Measurements from ENCODE around the gene TTLL8. TPM values are rescaled to one million over a fixed set of nuclear protein-coding genes. Genes with fewer than 3 reads are reported as not detected.

Gene TTLL8
- total RNA-seq, 1 donor from 2014 or later, result not detected

DNA sequence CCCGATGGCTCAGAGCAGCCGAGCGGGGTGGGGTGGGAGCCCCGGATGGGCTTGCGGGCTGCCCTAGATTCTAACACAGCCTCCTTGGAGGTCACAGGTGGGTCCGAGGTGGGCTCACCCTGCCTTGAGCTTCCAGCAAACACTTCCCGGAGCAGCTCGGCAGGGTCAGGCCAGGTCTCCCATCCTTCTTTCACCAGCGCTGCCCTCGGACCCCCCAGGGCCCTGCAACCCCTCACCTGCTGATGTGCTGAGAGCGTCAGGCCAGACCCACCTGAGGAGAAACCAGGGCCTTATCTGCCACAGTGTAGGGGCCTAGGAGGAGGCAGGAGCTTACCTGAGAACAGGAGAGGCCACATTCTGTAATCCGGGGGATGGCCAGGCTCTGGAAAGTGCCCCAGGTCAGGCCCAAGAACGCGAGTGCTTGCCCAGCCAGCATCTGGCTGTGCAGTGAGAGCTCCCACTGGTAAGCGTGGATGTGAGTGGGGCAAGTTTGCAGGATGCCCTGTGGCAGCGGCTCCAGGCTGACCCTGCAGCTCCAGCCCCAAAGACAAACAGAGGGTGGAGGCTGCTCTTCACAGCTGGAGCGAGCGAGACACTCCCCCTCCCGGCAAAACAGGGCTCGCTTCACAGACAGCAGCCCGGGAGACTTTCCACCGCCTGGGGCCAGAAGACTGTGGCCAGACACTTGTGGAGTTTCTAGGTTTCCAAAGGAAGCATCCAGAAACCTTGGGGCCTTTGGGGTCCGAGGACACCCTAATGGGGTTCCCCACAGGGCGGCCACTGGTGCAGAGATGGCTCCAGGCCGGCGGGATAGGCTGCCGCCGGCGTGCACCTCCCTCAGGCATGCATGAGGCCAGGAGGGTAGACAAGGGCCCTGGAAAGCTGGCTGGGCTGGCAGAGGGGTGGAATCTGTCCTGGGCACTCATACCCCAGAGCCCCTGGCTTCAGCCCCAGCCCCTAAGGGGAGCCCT is 45.6 kb downstream of the TTLL8 start, which contains the start of gene IL17REL:
Gene IL17REL (minus strand): TSS at position 555 of the 971 bp plus-strand sequence. CDS start 119 bp downstream, at position 436.
- DNase-seq (ENCODE audit: missing footprints) (no peak), ATAC-seq (no peak)
- intact Hi-C loops (cut with DNase I), result no loop called here

DNA sequence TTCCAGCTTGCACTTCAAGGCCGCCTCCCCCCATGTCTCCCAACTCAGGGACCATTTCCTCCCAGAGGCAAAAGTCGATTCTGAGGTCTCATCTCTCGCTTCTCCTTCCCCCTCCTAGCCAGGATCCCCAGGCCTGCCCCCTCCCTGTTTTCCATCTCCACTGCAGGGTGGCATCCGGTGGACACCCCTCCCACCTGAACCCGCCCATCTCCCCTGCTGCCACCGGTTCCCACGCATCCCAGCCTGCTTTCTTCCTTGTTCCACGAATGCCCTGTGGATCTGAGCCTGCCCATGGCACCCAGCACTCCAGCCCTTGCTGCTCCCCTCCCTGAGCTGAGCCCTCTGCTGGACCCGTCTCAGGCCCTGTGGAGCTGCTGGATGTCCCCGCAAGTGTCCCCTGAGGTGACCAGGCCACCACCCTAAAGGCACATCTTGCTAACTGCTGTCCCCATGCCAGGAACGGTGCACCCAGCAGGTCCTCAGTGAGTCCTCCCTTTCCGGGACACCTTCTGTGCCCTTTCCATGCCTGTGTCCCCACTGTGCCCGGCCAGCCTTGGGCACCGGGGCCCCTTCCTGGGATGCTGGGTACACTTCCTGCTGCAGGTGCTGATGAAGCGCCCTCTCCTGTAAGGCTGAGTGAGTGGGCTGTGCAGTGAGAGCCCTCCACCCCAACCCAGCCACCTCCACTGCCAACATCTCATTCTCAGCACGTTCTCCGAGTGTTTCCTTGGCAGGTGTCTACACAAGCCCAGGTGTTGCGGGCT is 46.5 kb downstream of the TTLL8 start:
- DNase-seq (ENCODE audit: missing footprints) (no peak), ATAC-seq (no peak)
- intact Hi-C loops (cut with DNase I), result no loop called here

DNA sequence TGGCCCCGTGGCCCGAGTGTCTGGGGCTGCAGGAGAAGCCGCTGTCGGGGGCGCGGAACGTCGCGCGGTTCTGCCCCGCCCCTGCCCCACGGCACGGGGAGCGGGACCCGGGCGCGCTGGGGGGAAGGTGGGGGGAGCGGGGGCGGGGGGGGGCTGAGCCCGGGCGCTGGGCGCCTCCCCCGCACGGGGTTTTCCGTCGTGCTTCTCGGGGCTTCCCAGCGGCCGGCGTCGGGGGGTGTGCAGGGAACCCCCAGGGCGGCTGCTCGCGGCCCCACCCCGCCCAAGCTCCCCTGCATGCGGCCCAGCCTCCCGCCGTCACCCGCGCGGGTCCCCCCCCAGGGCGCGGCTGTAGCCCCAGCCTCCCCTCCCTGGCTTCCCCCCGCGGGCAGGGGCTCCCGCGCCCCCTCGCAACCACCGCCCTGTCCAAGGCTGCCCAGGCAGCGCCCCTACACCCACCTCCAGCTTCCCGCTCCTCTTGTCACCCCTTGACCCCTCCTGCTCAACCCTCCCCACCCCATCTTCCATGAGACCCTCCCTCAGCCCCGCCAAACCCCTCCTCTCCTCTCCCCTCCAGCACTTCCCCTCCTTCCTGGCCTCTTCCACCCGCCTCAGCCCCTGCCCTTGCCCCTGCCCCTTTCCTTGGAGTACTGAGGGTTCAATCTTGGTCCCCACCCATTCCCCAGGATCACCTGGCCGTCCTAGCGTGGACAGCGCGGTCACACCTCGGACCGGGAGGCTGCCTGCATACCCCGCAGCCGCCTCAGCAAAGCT is 47.2 kb downstream of the TTLL8 start:
- intact Hi-C loops (cut with DNase I), result no loop called here
- ATAC-seq (no peak), DNase-seq (ENCODE audit: missing footprints) (no peak)

DNA sequence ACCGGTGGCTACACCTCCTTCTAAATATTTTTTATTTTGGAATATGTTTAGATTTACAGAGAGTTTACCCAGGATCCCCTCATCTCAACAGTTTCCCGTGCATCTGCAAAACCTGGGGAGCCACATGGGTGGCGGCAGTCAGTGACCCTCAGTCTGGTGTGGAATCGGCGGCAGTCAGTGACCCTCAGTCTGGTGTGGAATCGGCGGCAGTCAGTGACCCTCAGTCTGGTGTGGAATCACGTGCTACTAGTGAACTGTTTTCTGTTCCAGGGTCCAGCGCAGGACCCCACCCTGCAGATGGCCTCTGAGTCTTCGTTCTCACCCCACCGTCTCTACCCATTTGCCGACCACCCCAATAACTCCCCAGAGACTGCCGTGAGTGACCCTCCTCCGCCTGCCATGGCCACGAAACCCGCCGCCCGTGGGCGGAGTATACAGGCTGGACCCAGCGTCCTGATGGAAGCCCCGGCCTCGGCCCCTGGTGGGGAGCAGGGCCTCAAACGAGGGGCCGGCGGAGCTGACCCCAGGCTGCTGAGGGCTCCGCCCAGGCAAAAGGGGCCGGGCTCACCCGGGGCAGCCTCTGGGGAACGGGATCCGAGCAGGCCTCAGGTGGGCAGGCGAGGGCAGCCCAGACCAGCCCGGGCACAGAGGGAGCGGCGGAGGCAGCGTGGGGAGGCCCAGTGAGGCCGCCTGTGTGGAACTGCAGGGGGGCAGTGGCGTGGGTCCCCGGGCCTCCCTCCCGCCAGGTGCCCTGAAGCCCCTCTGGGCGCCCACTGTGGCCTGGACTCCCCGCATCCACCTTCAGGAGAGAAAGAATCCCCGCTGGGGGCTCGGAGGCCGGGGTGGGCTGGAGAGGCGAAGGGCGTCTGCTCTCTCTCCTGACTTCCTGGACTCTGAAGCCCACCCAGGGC is 48.1 kb downstream of the TTLL8 start:
- DNase-seq (ENCODE audit: missing footprints), result no peak

DNA sequence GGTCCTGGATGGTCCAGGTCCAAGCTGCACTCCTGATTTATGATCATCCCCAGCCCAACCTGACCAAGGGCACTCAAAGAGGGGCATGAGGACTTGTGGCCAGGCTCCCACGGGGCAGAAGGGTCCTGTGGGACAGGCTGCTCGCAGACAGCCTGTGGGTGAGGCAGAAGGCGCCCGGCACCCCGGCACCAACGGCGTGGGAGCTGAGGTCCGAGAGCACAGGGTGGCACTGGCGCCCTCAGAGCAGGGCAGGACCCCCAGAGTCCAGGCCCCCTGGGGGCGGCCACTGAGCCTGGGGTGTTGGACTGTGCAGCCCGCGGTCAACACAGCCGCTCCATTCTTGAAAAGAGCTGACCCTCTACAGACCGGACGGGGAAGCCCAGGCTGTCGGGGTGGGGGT is 48.8 kb downstream of the TTLL8 start:
- ATAC-seq (no peak), DNase-seq (ENCODE audit: missing footprints) (no peak)
- intact Hi-C loops (cut with DNase I), result no loop called here

More for the DNA sequence above, 48.1 kb downstream of the TTLL8 start:
- no peak for ATAC-seq
- intact Hi-C loops (cut with DNase I), result no loop called here

DNA sequence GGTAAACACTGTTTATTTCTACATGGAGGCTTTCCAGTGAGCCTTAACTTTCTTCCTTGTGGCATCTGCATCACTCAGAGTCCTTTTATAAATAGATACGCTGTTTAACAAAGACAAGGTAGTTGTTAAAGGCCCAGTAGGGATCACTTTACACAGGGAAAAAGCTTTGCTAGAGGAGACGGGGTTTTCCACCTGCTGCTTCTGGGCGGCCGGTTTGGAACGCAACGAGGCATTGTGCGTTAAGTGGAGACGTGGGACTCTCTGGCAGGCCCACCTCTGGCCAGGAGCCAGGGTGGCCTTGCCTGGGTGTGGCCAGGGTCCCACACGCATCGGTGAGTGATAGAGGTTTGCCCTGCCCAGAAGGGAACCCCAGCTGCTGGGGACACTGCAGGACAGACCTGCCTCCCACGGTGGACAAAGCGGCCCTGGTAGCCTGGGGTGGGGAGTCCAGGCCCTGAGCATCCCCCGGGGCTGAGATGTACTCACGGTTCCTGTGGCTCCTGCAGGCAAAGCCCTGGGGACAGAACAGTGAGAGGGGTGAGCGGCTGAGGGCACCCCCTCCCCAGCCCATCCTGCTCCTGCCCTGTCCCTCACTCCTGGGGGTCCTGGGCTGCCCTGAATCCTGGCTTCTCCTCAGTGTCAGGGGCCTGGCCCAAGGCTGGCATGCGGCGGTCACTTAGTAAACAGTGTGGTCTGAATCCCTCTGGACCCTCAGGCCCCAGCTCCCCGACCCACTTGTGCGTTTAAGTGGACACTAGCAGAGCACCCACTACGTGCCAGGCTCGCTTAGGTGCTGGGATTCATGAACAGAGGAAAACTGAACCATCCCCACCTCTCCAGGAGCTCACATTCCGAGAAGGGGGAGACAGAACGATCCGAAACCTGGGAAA is 49.7 kb downstream of the TTLL8 start:
- no peak for DNase-seq (ENCODE audit: missing footprints)
- intact Hi-C loops (cut with DNase I), result no loop called here

DNA sequence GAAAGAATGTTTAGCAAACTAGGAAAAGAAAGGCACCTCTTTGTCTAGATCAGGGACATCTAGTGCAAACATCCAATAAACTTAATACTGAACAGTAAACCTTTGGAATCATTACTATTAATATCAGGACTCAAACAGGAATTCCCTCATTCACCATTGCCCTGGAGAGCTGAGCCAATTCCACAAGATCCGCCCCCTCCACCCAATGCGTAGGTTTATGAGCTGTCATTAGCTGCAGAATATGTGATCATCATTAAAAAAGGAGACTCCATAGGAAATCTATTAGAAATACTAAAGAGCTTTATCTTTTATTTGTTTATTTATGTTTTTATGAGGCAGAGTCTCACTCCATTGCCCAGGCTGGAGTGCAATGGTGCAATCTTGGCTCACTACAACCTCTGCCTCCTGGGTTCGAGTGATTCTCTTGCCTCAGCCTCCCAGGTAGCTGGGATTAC is 51.0 kb downstream of the TTLL8 start:
- ATAC-seq (no peak), DNase-seq (ENCODE audit: missing footprints) (no peak)
- intact Hi-C loops (cut with DNase I), result no loop called here

More for the DNA sequence above, 49.7 kb downstream of the TTLL8 start:
- ATAC-seq, result no peak

DNA sequence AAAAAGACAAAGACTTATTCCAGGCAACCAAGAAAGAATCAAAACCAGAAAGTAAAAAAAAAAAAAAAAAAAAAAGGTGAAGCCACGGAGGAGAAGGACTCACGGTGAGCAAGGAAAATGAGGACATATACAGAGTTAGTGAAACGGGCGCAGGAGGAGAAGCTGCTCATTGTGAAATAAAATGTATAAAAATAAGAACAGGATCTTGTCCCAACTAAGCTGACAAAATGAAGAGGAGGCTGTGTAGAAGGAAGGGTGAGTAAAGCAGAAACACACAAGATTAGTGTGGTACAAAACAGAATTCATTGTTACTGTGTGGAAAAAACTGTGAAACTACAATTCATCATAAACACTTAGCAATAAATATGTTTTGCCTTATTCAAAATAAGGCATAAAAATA is 53.2 kb downstream of the TTLL8 start:
- ATAC-seq (no peak), DNase-seq (ENCODE audit: missing footprints) (no peak)
- intact Hi-C loops (cut with DNase I), result no loop called here

DNA sequence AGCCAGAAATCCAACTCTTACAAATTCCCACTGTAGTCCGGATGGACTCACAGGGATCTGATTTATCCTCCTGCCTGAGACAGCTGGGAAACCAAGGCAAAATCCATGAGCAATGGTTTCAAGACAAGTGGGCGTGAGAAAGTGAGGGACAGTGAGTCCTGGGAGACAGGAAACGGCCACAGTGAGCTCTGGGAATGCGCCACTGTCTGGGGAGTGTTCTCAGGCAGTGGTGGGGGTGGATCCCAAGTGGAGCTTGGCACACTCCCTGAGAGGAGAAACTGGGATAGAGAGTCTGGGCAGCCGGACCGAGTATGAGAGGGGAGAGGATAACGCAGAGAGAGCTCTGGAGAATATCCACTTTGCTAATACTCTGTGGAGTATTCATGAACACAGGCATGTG is 55.3 kb downstream of the TTLL8 start:
- intact Hi-C loops (cut with DNase I), result no loop called here
- no peak for DNase-seq (ENCODE audit: missing footprints)
- no peak for ATAC-seq

DNA sequence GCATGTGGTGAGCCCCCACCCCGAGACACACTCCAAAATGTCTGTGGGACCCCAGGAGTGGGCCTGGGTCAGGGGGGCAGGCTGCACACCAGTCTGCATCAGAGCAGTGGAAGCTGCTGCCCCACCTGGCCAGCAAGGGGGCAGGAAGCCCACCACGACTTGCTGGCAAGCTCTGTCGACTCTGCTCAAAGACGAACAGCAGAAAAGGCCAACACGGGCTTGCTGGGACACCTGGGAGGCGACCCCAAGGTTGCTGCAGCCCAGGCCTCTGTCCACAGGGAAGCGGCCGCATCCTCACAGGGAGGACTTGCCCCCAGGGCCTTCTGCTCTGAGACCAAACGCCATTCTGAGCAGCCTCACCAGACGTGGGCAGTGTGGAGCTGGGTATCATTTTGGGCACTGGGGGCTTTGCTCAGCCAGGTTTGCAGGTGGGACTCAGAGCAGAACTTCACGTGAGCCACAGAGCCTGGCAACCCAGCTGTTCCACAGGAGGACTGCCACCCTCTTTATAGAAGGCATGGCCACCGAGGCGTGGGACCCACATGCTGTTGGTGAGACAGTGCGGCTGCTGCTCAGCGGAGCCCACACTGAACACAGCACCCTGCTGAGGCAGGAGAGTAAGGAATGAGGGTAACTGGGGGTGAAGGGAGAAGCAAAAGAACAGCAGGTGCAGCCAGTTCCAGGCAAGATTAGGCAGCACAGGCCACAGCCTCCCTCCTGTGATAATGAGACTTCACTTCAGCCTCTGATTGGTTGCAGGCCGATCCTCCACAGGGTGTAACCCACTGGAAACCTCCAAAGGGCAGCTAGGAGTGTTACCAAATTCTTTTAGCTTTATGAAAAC is 56.5 kb downstream of the TTLL8 start:
- intact Hi-C loops (cut with DNase I), result no loop called here
- ATAC-seq, result no peak
- DNase-seq (ENCODE audit: missing footprints), result no peak

DNA sequence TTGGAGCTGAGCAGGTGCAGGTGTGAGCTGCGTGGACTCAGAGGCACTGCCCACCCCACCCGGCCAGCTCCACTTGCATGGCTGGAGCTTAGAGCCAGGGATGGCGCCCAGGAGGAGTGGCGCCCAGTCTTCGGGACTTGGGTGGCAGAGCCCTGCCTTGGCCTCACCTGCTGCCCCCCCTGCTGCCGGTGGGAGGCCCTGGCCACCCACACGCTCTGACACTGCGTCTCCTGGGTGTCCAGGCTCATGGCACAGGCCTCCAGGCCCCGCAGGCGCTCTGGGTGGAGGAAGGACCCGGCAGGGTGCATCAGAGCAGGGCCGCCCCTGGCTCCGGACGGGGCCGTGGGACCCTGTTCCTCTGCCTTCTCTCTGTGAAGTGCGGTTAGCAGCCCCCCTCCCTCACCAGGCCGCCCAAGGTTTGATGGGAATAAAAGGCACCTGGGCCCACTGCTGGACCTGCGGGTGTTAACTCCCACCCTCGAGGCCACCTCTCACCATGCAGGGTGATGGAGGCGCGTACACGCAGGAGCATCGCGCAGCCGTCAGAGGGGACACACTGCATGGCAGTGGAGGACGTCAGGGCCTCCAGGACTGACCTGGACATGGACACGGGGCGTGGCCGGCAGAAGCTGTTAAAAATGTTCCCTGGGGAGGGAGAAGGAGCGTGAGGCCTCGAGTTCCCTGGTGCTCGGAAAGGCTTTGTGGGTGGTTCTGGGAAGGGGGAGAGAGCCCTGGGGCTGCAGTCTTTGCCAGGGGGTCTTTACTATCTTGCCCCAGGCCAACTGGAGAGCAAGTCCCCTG is 57.3 kb downstream of the TTLL8 start:
- intact Hi-C loops (cut with DNase I), result no loop called here
- DNase-seq (ENCODE audit: missing footprints), result no peak

DNA sequence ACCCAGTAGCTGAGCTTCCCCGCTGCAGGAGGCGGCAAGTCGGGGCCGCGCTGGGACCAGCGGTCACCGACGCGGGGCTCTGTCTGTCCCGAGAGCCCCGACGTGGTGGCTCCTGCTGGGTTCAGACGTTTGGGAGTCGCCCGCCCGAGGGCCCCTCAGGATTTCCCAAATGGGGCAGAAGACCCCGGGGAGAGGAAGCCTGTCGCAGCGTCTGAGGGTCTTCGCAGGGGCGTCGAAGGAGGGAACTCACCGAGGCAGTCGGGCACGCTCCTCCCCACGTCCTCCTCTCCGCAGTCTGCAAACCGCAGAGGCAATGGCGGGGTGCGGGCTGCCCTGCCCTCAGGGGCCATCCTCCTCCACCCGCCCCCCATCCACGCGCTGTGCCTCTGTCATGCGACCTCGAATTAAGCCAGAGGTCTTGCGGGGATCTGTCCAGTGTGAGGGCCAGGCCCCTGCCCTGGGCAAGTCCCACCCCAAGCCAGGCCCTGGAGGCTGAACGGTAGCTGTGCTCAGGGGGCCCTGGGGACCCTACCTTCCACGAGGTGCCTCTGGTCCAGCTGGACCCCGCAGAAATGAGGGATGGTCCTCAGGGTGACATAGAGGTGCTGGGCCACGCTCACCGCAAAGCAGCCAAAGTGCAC is 58.0 kb downstream of the TTLL8 start:
- ATAC-seq (no peak), DNase-seq (ENCODE audit: missing footprints) (no peak)
- intact Hi-C loops (cut with DNase I), result no loop called here

More for the DNA sequence above, 57.3 kb downstream of the TTLL8 start:
- no peak for ATAC-seq

DNA sequence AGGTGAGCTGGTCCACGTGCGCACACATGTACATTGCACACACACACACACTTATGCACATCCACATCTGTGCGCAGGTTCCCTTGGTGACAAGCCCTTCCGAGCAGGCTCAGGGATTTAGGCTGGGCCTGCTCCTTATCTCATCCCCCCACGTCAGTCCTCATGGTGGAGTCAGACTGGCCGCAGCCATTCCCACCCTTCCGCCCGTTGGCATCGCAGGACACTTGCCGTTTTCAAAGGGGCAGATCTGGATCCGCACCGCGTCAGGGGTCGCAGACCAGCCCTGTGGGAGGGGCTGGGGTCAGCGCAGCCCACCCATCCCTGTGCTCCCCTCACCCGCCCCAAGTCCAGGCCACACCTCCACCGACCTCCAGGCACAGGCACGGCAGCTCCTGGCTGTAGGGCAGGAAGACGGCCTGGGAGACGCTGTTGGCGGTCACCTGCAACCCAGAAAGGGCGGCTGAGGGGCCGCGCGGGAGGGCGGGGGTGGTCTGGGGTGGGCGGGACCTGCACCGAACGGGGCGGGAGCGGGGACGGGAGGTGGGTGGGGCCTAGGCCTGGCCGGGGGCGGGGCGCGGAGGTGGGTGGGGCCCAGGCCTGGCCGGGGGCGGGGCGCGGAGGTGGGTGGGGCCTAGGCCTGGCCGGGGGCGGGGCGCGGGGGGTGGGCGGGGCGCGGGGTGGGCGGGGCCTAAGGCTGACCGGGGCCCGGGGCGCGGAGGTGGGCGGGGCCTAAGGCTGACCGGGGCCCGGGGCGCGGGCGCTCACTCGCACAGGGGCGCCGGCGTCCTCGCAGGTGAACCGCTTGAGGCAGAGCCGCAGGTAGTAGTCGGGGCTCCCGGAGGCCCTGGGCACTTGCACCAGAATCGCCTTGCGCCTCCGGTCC is 58.8 kb downstream of the TTLL8 start:
- ATAC-seq, result no peak
- no peak for DNase-seq (ENCODE audit: missing footprints)
- intact Hi-C loops (cut with DNase I), result no loop called here

DNA sequence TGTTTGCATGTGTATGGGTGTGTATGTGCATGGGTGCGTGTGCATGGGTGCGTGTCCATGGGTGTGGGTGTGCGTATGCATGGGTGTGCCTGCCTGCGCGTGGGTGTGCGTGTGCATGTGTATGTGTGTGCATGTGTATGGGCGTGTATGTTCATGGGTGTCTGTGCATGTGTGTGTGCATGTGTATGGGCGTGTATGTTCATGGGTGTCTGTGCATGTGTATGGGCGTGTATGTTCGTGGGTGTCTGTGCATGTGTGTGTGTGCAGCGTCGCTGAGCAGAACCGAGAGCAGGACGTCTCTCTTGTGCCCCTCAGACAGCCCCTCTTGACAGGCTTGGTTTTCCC is 59.4 kb downstream of the TTLL8 start:
- no peak for DNase-seq (ENCODE audit: missing footprints)
- ATAC-seq, result no peak
- intact Hi-C loops (cut with DNase I), result no loop called here

Measured in Right ventricle myocardium inferior (tissue), 1 donor.